HEK293 (cell line): ENCODE data around the gene COPZ1.
"Not testable (repeated sequence)": the region's sequence is repeated elsewhere in the genome, so short reads cannot be mapped to it uniquely, and the experiment has no call there.

Experiments
- CTCF ChIP-seq: fragments of 450-650 bp; formaldehyde crosslinking; IDR thresholded peaks from 2 replicates; pipeline ENCODE4 v1.5.1; 2016; ENCODE audit warnings: missing biosample characterization, missing genetic modification characterization
- ZIC2 ChIP-seq: fragments of 450-650 bp; formaldehyde crosslinking; IDR thresholded peaks from 2 replicates; pipeline ENCODE4 v1.5.1; 2016; ENCODE audit warnings: missing biosample characterization, missing genetic modification characterization
- ZNF138 ChIP-seq: fragments of 450-650 bp; formaldehyde crosslinking; IDR thresholded peaks from 2 replicates; pipeline ENCODE4 v1.5.1; 2016; ENCODE audit warnings: missing biosample characterization, missing genetic modification characterization, borderline replicate concordance

DNA sequence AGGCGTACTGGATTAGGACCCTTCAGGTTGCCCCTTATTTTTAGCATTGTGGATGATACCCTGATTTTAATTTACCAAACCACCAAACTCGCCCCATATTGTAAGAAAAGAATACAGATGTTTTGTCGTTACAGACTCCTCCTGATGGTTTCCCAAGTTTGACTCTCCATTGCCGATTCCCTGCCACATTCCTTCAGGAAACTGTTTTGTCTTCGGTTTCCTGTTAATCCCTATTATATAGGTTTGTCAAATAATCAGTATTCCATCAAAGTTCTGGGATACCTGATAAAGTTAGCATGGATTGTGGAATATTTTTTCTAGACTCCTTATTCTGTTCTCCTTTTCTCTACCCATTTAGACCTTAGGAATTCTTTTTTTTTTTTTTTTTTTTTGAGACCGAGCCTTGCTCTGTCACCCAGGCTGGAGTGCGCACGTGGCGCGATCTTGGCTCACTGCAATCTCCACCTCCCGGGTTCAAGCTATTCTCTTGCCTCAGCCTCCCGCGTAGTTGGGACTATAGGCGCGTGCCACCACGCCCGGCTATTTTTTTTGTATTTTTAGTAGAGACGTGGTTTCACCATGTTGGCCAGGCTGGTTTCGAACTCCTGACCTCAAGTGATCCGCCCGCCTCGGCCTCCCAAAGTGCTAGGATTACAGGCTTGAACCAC is 645 bp downstream of the COPZ1 start:
- TF ChIP-seq CTCF; ZNF138 (tag by site-specific recombination); ZIC2 (tag by site-specific recombination): not testable (repeated sequence)
